Measurements from ENCODE around the gene MFSD2A.

DNA sequence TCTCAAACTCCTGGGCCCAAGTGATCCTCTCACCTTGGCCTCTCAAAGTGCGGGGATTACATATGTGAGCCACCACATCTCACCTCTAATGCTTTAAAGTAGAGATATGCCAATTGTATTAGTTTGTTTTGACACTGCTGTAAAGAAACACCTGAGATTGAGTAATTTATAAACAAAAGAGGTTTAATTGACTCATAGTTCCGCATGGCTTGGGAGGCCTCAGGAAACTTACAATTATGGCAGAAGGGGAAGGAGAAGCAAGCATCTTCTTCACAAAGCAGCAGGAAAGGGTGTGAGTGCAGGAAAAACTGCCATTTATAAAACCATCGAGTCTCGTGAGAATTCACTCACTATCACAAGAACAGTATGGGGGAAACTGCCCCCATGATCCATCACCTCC lies 49.8 kb upstream of the MFSD2A start:
- no peak for TF ChIP-seq RXRA (IDR thresholded peaks at IDR 0.05)
- TF ChIP-seq, protein P1, sequence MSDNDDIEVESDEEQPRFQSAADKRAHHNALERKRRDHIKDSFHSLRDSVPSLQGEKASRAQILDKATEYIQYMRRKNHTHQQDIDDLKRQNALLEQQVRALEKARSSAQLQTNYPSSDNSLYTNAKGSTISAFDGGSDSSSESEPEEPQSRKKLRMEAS (IDR thresholded peaks at IDR 0.05) = no peak
- TF ChIP-seq, protein P2, sequence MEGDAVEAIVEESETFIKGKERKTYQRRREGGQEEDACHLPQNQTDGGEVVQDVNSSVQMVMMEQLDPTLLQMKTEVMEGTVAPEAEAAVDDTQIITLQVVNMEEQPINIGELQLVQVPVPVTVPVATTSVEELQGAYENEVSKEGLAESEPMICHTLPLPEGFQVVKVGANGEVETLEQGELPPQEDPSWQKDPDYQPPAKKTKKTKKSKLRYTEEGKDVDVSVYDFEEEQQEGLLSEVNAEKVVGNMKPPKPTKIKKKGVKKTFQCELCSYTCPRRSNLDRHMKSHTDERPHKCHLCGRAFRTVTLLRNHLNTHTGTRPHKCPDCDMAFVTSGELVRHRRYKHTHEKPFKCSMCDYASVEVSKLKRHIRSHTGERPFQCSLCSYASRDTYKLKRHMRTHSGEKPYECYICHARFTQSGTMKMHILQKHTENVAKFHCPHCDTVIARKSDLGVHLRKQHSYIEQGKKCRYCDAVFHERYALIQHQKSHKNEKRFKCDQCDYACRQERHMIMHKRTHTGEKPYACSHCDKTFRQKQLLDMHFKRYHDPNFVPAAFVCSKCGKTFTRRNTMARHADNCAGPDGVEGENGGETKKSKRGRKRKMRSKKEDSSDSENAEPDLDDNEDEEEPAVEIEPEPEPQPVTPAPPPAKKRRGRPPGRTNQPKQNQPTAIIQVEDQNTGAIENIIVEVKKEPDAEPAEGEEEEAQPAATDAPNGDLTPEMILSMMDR (IDR thresholded peaks at IDR 0.05; ENCODE audit: low read depth, low read length, missing input control) = no peak

Measured in liver (tissue), 3 donors.